ENCODE results near the gene MIEN1.
"Not testable (repeated sequence)": the region's sequence is repeated elsewhere in the genome, so short reads cannot be mapped to it uniquely, and the experiment has no call there.

The MIEN1 gene

DNA sequence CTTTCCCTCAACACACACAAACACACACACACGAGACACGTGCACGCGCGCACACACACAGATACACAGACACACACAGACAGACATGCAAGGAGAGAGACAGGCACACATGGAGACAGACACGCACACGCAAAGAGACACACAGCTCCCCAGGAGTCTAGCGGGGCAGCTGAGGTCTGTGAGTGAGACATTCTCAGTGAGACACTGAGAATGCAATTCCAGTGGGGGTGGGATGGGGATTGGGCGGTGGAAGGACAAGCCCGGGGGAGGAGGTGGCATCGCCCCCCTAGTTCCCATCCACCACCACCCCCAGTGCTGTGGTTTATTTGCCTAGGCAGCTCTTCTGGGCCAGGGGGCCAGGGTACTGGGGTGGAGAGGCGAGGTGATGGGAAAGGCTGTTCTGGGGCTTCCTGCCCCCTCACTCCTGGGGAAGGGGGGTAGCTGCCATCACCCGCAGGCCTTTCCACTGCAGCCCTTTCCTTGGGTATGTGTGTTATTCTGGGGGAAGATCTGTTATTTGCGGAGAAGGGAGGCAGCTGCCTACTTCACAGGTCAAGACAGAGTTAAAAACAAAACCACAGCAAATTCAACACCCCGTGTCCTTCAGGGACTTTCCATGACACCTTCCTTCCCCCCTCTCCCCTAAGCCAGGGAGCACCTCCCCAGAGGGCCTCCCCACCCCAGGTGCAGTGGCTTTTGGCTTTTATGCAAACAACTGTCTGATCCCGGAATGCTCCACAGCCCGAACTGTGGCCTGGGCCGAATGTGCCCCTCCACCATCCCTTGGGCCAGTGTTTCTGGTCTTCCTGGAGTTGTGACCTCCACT is 25.4 kb upstream of the MIEN1 start:
- DNase-seq: no peak

DNA sequence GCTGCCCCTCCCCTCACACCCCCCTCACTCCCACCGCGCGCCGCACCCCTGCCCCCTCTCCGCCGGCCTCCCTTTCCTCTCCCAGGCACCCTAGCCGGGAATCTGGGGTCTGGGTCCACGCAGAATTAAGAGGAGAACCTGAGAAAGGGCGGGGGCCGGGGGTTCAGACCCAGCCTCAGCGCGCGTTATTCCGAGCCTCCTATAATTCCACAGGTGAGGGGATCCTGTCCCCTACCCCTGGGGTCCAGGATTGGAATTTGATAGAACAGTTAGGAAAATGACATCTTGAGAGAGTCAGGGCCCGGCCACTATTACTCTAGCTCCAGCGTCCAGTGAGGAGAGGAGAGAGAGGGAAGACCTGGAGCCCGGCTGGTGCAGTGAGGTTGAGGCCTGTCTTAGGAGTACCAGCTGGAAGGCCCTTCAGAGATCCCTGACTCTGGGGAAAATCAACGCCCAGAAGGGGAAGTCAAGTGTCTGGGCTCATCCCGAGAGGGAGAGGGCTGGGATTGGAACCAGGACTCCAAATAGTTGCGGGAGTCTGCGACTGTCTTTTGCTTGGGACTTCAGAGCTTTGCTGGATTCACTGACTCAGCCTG is 24.7 kb upstream of the MIEN1 start:
- DNase-seq: no peak

DNA sequence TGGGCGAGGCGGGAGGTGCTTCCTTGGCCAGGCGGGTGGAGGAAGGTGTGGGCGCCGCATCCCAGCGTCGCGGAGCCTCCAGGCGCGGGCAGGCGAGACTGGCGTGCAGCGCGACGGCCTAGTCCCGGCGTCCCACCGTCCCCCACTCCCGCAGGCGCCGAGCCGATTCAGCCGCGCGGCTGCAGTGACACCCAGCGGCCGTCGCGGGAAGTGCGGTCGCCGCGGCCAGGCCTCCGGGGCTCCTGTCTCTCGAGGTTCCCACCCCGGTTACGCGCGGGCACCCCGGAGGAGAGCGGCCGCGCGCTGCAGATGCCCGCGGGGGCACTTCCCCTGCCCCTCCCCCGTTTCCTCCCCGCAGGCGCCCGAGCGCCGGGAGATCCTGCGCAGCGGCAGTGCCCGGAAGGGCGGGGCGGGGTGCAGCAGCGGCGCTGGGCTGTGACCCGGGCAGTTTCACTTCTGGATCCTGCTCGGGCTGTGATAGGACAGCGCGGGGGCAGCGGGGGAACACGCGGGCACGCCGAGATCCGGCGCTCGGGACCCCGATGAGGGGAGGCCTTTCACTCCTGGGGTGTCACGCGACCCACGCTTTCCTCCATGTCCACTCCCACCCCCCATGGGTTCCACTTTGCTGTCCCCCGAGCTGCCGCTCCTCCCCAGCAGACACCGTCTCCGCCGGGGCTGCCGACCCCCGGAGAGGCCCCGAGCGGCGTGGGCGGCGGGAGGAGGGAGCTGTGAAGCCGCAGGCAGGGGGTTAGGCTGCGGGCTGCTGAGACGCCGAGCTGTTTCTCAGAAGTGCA is 24.0 kb upstream of the MIEN1 start:
- peak; percentile 56 for DNase-seq

DNA sequence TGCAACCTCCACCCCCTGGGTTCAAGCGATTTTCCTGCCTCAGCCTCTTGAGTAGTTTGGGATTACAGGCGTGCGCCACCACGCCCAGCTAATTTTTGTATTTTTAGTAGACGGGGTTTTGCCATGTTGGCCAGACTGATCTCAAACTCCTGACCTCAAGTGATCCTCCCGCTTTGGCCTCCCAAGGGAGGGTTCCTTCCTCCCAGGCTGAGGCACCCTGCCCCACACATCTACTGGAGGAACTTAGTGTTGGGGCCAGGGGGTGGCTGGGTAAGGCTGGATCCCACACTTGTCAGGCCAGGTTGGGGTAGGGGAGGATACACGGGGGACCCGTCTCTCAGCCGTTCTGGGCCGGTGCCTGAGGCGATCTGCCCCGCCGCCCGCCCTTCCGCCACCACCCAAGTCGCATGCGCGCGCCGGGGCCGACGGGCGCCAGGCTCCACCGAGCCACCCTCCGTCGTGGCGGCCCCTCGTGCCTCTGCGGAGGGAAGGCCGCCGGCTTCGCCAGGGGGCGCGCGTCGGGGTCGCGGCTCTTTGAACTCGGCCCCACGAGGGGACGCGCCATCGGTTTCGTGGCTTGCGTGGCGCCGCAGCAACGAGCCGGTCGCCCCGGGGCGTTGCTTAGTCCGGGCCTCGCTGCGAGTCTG is 23.3 kb upstream of the MIEN1 start:
- DNase-seq: no peak

DNA sequence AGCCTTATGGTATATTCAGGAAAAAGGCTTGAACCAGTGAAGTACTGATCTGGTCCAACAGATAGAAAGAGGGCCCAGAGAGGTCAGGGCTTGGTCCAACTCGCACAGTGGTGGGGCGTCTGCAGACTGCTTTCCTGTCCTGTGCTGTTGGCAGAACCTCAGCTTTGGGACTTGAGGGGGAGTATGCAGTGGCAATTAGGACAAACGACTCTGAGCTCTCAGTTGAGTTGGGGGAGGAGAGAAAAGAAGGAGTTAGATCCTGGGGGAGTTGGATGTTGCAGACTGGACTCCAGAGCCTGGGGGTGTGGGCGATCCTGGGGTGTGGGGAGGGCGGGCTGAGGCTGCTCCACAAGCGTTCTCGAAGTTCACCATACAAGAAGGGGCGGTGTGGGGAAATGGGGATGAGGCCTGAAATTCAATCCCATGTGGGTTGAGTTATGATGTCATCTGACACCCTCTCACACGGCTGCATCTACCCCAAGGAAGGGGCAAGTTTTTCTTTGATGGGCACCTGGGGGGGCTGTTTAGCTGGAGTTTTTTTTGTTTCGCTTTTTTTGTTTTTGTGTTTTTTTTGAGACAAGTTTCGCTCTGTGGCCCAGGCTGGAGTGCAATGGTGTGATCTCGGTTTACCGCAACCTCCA is 22.0 kb upstream of the MIEN1 start:
- DNase-seq: no peak

DNA sequence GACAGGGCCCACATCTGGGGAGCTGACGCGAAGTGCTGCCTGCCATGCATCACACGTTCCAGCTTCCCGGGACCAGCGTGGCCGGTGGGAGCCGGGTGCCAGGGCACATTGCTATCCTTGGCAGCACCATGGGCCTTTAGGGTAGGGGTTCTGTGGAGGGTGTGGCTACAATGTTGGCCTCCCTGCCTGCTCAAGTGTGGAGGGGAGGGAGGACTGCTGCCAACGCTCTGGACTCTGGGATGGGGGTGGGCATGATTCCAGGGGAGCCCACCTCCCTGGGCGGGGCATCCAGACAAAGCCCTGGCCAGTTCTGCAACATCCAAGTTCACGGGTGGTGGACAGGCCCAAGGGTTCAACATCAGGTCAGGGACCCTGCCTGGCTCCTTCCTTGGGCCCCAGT is 21.3 kb upstream of the MIEN1 start:
- DNase-seq: no peak

DNA sequence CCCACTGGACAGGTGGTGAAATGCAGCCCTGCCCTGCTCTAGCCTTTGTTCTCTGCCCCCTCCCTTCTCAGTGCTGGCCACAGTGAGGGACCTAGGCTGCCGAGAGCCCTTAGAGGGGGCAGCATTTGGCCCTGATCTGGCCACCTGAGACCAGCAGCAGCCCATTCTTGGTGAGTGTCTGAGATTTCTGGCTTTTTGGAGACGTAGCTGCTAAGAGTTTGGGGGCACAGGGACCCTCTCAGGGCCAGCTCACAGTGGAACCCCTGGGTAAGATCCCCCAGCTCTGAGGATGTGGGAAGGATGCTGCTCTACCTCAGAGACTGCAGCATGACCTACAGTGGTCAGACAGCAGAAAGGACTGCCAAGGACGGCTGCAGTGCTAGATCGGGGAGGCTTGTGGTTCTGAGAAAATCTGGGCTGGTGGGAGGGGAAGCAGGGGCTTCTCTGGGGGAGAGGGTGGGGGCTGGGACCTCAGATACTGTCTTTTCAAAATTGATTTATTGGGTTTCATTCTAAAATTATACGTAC is 20.7 kb upstream of the MIEN1 start:
- DNase-seq: no peak

DNA sequence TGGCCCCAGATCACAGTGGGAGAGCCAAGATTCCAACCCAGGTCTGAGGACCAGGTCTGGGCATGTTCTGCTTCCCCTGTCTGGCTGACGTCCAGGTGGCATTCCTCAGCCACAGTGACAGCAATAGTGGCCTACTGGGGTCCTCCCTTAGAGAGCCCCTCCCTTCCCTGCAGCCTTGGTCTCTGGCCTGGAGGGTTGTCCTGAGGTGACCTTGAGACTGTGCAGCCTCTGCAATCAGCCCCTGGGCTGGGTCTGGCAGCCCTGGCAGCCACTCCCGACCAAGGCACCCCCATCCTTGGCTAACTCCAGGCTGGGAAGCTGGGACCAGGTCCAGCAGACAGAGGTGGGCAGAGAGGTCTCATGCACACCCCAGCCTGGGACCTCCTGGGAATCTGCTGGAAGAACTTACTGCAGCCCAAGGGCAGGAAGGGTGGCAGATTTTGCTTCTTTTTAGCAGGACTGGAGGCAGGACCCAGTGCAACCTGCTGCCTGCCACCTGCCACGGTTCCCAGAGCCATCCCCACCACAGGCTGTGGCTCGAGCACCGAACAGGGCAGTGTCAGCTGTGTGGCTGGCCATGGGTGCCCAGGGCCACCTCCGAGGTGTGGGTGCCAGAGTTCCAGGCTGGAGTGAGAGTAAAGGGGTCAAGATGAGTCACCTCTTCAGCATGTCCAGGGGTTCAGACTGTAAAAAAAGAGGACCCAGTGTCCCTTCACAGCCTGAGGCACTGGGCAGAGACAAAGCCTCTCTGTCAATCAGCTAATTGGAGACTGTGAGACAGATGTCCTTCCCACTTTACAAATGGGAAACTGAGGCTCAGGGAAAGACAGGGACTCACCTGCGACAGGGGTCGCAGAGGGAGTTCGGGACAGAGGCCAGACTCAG is 20.0 kb upstream of the MIEN1 start:
- DNase-seq: no peak

DNA sequence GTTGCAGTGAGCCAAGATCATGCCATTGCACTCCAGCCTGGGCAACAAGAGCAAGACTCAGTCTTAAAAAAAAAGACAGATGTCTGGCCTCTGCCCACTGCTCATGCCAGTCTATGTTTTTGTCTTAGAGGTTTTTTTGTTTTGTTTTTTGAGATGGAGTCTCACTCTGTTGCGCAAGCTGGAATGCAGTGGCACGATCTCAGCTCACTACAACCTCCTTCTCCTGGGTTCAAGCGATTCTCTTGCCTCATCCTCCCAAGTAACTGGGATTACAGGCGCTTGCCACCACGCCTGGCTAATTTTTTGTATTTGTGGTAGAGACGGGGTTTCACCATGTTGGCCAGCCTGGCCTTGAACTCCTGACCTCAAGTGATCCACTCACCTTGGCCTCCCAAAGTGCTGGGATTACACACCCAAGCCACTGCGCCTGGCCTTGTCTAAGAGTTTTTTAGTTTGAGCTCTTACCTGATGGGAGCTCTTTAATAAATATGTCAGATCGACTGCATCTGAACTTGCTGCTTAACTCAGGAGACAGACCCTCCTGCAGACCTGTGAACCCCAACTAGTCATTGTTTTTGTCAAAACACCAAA is 18.2 kb upstream of the MIEN1 start:
- not testable (repeated sequence) for DNase-seq

DNA sequence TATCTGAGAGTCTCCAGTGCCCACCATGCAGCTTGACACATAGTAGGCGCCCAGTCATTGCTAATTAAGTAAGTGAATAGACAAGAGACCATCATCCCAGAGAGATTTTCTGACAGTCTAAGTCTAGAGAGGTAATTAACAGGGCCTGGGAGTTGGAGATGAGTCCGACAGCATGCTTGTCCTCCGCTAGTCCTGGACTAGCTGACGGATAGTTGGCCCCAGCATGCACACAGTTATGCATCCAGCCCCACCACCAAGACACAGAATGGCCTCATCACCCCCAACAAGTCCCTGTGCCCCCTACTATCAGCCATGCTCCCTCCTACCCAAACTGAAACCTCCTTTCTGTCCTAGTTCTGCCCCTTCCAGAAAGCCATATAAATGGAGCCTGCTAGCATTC is 17.4 kb upstream of the MIEN1 start:
- no peak for DNase-seq

DNA sequence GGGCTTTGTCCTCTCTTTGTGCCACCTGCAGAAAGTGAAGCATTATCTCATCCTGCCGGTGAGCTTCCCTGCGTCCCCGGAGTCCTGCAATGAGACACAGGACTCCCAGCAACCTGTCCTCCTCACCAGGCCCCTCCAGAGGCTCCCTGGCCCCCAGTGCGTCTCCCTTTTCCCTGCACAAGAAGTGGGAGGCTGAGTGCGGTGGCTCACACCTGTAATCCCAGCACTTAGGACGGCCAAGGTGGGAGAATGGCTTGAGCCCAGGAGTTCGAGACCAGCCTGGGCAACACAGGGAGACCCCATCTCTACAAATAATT is 15.8 kb upstream of the MIEN1 start:
- DNase-seq: no peak

DNA sequence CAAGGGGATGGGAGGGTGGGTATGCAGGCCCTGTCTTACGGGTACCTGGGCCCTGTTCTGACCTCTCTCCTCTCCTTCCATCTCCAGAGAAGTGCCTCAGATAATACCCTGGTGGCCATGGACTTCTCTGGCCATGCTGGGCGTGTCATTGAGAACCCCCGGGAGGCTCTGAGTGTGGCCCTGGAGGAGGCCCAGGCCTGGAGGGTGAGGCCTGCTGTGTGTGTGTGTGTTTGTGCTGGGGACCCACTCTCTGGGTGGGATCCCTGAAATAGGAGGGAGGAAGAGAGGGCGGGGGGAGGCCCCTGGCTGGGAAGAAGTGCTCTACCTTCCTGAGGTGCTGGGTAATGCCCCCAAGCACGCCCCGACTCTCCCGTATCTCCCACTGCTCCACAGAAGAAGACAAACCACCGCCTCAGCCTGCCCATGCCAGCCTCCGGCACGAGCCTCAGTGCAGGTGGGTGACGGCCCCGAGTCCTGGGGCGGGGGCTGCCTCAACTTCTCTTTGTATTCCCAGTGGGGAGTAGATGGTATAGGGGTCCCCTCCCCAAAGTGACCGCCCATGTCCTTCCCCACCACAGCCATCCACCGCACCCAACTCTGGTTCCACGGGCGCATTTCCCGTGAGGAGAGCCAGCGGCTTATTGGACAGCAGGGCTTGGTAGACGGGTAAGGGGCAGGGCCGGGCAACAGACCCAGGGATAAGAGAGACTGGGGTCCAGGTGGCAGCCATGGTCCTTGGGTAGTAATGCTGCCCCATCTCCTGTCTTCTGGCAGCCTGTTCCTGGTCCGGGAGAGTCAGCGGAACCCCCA is 15.2 kb upstream of the MIEN1 start:
- no peak for DNase-seq

DNA sequence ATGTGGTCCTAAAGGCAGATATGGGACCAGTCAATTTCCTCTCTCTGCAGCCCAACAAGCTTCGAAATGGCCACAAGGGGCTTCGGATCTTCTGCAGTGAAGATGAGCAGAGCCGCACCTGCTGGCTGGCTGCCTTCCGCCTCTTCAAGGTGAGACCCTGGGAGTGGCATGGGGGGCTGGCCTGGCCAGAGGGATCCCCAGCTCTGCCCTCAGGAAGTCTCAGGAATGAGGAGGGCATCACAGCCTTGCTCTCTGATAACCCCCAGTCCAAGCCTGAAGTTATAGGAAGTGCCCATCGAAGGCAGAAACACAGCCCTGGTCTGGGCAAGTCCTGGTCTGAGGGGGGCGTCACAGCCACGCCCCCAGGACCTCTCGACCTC is 14.5 kb upstream of the MIEN1 start:
- no peak for DNase-seq

DNA sequence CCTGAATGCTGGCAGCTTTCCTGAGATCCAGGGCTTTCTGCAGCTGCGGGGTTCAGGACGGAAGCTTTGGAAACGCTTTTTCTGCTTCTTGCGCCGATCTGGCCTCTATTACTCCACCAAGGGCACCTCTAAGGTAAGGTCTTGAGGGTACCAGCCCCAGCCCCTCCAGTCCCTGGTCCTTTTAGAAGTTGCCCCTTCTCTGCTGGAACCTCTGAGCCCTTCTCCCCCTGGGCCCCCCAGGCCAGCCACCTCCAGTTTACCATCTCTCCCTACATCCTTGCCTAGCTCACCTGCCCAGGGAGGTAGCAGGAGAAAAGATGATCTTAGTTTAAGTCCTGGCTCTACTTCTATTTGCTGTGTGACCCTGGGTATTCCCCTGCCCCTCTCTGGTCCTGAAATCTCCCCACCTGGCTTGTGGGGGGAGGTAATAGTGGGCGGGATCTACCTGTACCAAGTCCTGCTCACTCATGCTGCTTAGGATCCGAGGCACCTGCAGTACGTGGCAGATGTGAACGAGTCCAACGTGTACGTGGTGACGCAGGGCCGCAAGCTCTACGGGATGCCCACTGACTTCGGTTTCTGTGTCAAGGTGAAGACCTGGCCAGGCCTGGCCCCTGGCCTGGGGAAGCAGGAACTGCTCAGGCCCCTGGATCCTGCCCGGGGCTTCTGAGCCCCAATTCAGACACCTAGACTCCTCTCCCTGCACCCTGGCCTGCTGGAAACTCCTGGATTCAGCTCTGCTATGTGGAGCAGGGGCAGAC is 13.9 kb upstream of the MIEN1 start:
- DNase-seq: no peak

DNA sequence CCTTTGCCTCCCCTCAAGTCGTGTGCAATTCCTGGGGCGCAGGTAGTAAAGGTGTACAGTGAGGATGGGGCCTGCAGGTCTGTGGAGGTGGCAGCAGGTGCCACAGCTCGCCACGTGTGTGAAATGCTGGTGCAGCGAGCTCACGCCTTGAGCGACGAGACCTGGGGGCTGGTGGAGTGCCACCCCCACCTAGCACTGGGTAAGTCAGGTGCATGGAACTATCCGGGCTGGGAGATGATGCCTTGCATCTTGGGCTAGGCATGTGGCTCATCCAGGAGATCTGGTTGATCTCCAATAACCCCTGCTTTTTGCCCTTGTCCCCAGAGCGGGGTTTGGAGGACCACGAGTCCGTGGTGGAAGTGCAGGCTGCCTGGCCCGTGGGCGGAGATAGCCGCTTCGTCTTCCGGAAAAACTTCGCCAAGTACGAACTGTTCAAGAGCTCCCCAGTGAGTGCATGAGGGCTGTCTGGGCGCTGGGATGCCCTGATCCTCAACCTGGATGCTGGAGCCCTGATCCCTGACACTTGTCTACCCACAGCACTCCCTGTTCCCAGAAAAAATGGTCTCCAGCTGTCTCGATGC is 12.6 kb upstream of the MIEN1 start:
- DNase-seq: no peak

DNA sequence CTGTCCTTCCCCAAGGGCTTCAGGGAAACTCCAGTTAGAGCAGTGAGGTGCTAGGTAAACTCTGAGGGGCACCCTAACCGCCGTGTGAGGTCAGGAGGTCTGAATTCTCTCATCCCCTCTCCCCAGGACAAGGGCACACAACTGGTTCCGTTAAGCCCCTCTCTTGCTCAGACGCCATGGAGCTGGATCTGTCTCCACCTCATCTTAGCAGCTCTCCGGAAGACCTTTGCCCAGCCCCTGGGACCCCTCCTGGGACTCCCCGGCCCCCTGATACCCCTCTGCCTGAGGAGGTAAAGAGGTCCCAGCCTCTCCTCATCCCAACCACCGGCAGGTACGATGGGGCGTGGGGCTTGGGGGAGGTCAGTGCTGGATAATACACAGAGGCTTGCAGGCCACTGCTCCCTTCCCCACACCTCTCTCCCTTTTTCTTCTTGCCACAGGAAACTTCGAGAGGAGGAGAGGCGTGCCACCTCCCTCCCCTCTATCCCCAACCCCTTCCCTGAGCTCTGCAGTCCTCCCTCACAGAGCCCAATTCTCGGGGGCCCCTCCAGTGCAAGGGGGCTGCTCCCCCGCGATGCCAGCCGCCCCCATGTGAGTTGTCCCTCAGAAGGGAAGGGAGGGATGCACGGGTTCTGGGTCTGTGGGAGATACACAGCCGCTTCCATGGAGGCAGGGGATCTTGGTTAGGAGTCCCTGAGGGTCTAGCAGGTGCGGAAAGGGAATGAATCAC is 12.0 kb upstream of the MIEN1 start:
- DNase-seq: no peak

DNA sequence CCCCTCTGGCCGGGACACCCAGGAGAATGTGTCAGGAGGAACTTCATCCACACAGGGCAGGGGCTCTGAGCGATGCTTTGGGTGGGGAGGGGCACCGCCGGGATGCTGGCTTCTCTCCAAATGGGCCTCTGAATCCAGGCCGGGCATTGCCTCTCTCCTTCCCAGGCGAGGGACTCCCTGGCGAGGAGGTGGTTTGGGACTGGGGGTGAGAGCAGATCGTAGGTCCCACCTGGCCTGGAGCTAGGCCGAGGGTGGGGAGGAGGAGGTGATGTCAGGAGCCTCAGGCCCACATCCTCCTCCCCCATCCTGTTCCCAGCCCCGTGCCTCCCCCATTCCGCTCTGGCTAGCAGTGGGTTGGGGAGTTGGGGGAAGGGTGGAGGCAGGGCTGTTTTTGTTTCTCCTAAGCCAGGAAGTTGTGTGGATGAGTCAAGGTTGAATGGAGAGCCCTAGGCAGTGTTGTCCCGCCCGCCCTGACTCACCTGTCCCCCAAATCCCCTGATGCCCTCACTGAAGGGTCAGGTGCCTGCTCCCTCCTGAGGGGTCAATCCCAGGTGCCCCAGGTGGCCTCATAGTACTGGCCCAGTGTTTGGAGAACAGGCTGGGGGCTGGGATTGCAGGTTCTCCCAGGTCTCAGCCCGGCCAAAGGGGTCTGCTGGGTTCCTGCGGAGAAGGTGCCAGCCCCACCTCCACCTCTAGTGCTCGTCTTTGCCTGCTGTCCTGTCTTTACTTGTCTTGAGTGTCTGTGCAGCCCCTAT is 10.2 kb upstream of the MIEN1 start:
- DNase-seq: no peak

DNA sequence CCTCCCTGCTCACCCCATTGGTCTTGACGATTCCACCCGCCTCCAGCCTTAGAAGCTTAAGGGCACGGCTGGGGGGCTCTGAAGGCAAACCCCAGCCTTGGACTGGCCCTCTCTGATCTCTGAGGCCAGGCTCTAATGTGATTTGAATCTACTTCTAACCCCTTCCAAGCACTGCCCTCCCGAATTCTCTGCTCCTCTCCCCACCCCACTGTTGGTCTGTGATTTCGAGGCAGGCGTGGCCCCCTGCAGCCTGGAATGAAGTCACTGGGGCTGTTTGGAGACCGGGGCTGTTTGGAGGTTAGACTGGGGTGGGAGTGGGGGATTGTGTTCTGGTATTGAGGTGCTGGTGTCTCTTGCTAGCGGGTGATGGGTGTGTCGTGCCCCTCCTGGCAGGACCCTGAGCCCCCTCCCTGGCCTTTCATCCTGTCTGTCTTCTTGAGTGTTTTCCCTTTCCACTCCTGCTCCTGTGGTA is 9.6 kb upstream of the MIEN1 start:
- DNase-seq: no peak

All from NCI-H1417 treated with DMSO at 0.1 percent for 48 hours (cell line).